ENCODE results near the gene RAP1GDS1. TPM values are rescaled to one million over a fixed set of nuclear protein-coding genes. Genes with fewer than 3 reads are reported as not detected.

Gene RAP1GDS1
- total and polyA plus RNA-seq, 2 of the 4 experiments (the other 2 are of a cell fraction), result 29.0 to 85.1 TPM

Other genes starting within 250 kb of the RAP1GDS1 start
- not detected in 2 replicates for gene STPG2, start 117.9 kb upstream of the RAP1GDS1 start, total RNA-seq (2012; rRNA removed)
- not detected in 2 replicates for gene STPG2, start 117.9 kb upstream of the RAP1GDS1 start, polyA plus RNA-seq (2012; rRNA removed)

Data from IMR-90 (cell line).